ENCODE data around the gene DUSP19. TPM values are rescaled to one million over a fixed set of nuclear protein-coding genes. Genes with fewer than 3 reads are reported as not detected.

DUSP19 gene
- total and polyA plus RNA-seq, 10 donors: 0.78 to 5.8 (median 3.4) TPM

DNA sequence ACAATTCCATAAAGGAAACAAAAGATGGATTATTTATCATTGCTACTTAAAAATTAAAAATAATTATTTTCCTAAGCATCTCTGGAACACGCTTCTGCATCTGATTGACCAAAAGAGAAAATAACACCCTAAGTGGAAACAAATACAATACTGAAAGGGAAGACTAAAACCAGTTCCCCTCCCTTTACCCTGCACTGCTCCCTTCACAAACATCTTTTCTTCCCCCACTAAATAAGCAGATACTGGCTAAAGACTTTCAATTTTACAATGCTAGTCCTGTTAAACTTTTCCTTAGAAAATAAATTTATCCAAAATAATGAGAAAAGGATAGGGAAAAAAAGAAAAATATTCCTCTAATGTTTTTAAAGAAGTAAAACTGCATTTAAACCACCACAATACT, 44.6 kb upstream of the DUSP19 start:
- Histone ChIP-seq H3K27ac (no peak overlapping the region), H3K27me3 (replicated peaks in 1 of 7) (peaks cover 0 to 99% (median 26%) of the 10 kb centered on the region in 7 donors), H3K36me3 (no peaks in the 10 kb centered on the region), H3K9me3 (no peaks in the 10 kb centered on the region), H3K4me1 (peaks cover 23 to 74% (median 49%) of the 10 kb centered on the region in 6 donors), H3K4me3 (no peak overlapping the region)
- DNase-seq: no peak
- intact Hi-C loops (cut with DNase I; ENCODE audit: low total_unique reads): no loop called here
- WGBS, 5 donors: 75 to 80% (median 79%) methylated on average over 1 of the region's 1 CpG
- TF ChIP-seq POLR2A (IDR thresholded peaks at IDR 0.05) (no peak), POLR2AphosphoS5 (IDR thresholded peaks at IDR 0.05) (no peak), CTCF (IDR thresholded peaks at IDR 0.05 in 8 of 11, conservative IDR thresholded peaks at IDR 0.05 in 3 of 11) (no peak)

DNA sequence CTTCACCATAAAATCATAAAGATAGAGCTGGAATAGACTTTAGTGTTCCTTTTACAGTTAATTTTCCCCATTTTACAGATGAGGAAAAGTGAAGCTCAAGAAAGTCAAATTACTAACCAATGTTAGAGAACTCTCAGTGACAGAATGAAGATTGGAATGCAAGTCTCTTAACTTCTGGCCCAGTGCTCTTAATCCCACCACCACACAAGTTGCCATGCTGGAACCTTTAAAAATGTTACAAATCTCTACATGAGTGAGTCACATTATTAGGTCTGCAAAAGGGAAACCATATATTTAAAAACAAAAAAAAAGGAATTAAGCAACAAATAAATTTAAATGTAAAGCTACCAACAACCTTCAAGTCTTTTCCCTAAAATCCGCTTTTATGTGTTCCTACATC, 43.7 kb upstream of the DUSP19 start:
- no peak for DNase-seq
- Histone ChIP-seq H3K36me3 (no peaks in the 10 kb centered on the region), H3K4me3 (no peak overlapping the region), H3K4me1 (peaks cover 23 to 72% (median 53%) of the 10 kb centered on the region in 6 donors), H3K9me3 (no peaks in the 10 kb centered on the region), H3K27me3 (replicated peaks in 1 of 7) (peaks cover 0 to 99% (median 35%) of the 10 kb centered on the region in 7 donors), H3K27ac (no peak overlapping the region)
- no peak for TF ChIP-seq POLR2A (IDR thresholded peaks at IDR 0.05)
- TF ChIP-seq CTCF (IDR thresholded peaks at IDR 0.05 in 8 of 11, conservative IDR thresholded peaks at IDR 0.05 in 3 of 11): no peak
- no peak for TF ChIP-seq POLR2AphosphoS5 (IDR thresholded peaks at IDR 0.05)
- intact Hi-C loops (cut with DNase I; ENCODE audit: low total_unique reads): no loop called here
- 89 to 100% (median 96%) methylated on average over 1 of the region's 1 CpG for WGBS, 5 donors

- peak overlapping the region in 3 of 8 donors; percentile 59 to 84 (median 65) for H3K4me3 ChIP-seq
- no peaks in the 10 kb centered on the region for H3K9me3 ChIP-seq
- intact Hi-C loops (cut with DNase I; ENCODE audit: low total_unique reads): no loop called here
- no peaks in the 10 kb centered on the region for H3K36me3 ChIP-seq
- TF ChIP-seq POLR2A (IDR thresholded peaks at IDR 0.05): no peak
- TF ChIP-seq CTCF (IDR thresholded peaks at IDR 0.05 in 8 of 11, conservative IDR thresholded peaks at IDR 0.05 in 3 of 11): no peak
- no peak for TF ChIP-seq POLR2AphosphoS5 (IDR thresholded peaks at IDR 0.05)
- peaks cover 23 to 72% (median 50%) of the 10 kb centered on the region in 6 donors for H3K4me1 ChIP-seq
- 50 to 57% (median 54%) methylated on average over 2 of the region's 2 CpGs for WGBS, 5 donors
- peaks cover 0 to 99% (median 29%) of the 10 kb centered on the region in 7 donors for H3K27me3 ChIP-seq (replicated peaks in 1 of 7)
- H3K27ac ChIP-seq: peak overlapping the region in 5 of 8 donors; percentile 2 to 94 (median 93)
- DNase-seq: no peak
These were observed 43.1 kb upstream of the DUSP19 start for GRCh38 chr2:183035298-183035953.

- H3K27me3 ChIP-seq (replicated peaks in 1 of 7): peaks cover 0 to 100% (median 29%) of the 10 kb centered on the region in 7 donors
- peak overlapping the region in 6 of 8 donors; percentile 56 to 84 (median 61) for H3K4me3 ChIP-seq
- no peaks in the 10 kb centered on the region for H3K9me3 ChIP-seq
- WGBS, 5 donors: 11 to 16% (median 12%) methylated on average over 2 of the region's 2 CpGs
- no peak for TF ChIP-seq CTCF (IDR thresholded peaks at IDR 0.05 in 8 of 11, conservative IDR thresholded peaks at IDR 0.05 in 3 of 11)
- TF ChIP-seq POLR2A (IDR thresholded peaks at IDR 0.05): no peak
- TF ChIP-seq POLR2AphosphoS5 (IDR thresholded peaks at IDR 0.05): no peak
- H3K4me1 ChIP-seq: peaks cover 23 to 68% (median 49%) of the 10 kb centered on the region in 6 donors
- intact Hi-C loops (cut with DNase I; ENCODE audit: low total_unique reads): no loop called here
- DNase-seq: no peak
- H3K36me3 ChIP-seq: no peaks in the 10 kb centered on the region
- peak overlapping the region in 6 of 8 donors; percentile 2 to 94 (median 93) for H3K27ac ChIP-seq
These were observed 42.4 kb upstream of the DUSP19 start for GRCh38 chr2:183035954-183036669.
